GM18907 (cell line): ENCODE data around the gene LMO7.

Experiments
- ATAC-seq: cut with Tn5 transposase; IDR thresholded peaks from one replicate; pipeline ENCODE4 v1.9.1; 2021; ENCODE audit warnings: mild to moderate bottlenecking, moderate library complexity; ENCODE audit not compliant: unreplicated experiment

LMO7 gene

GRCh38 chr13:75831389-75831788, 195.3 kb downstream of the LMO7 start:
- ATAC-seq: no peak

GRCh38 chr13:75832812-75833211, 196.7 kb downstream of the LMO7 start:
- no peak for ATAC-seq

GRCh38 chr13:75836441-75836840, 200.3 kb downstream of the LMO7 start:
- no peak for ATAC-seq

GRCh38 chr13:75838366-75839005, 202.4 kb downstream of the LMO7 start:
- ATAC-seq: no peak

GRCh38 chr13:75839406-75839805, 203.3 kb downstream of the LMO7 start:
- no peak for ATAC-seq

GRCh38 chr13:75841905-75842304, 205.8 kb downstream of the LMO7 start:
- no peak for ATAC-seq

GRCh38 chr13:75843074-75843473, 206.9 kb downstream of the LMO7 start:
- ATAC-seq: no peak

GRCh38 chr13:75843991-75844390, 207.9 kb downstream of the LMO7 start:
- ATAC-seq: no peak

- no peak for ATAC-seq
These were observed 211.5 kb downstream of the LMO7 start for GRCh38 chr13:75847588-75847987.

- no peak for ATAC-seq
These were observed 214.8 kb downstream of the LMO7 start for GRCh38 chr13:75850916-75851315.

- no peak for ATAC-seq
These were observed 219.1 kb downstream of the LMO7 start for GRCh38 chr13:75855216-75855615.

- ATAC-seq: no peak
These were observed 219.7 kb downstream of the LMO7 start for GRCh38 chr13:75855847-75856246.

GRCh38 chr13:75857291-75857690, 221.2 kb downstream of the LMO7 start:
- ATAC-seq: no peak

GRCh38 chr13:75860935-75861334, 224.8 kb downstream of the LMO7 start:
- ATAC-seq: no peak

- no peak for ATAC-seq
These were observed 225.7 kb downstream of the LMO7 start for GRCh38 chr13:75861786-75862185.

GRCh38 chr13:75864718-75865117, 228.6 kb downstream of the LMO7 start:
- no peak for ATAC-seq

GRCh38 chr13:75867379-75868117, 231.4 kb downstream of the LMO7 start:
- no peak for ATAC-seq

- ATAC-seq: no peak
These were observed 233.9 kb downstream of the LMO7 start for GRCh38 chr13:75869981-75870380.

- ATAC-seq: no peak
These were observed 234.3 kb downstream of the LMO7 start for GRCh38 chr13:75870397-75870903.

- no peak for ATAC-seq
These were observed 234.9 kb downstream of the LMO7 start for GRCh38 chr13:75871059-75871458.

GRCh38 chr13:75872980-75873379, 236.8 kb downstream of the LMO7 start:
- no peak for ATAC-seq

GRCh38 chr13:75873494-75873893, 237.4 kb downstream of the LMO7 start:
- no peak for ATAC-seq
